SK-N-SH (cell line): ENCODE data around the gene RASSF8. TPM values are rescaled to one million over a fixed set of nuclear protein-coding genes. Genes with fewer than 3 reads are reported as not detected.

Source experiments
- CTCF ChIA-PET: fragments of 300-600, 350-600 bp; formaldehyde crosslinking; extraction: SDS; loops from one replicate; lab custom pipeline; 2021; lab: Yijun Ruan, JAX
- POLR2A ChIA-PET: fragments of 350-600 bp; sonication (Branson Sonifier 250); formaldehyde crosslinking; extraction: SDS; loops from one replicate; lab custom pipeline; 2020; ENCODE audit warnings: antibody characterized with exemption, inconsistent platforms; lab: Yijun Ruan, JAX
- DNase-seq: peaks from one replicate; pipeline ENCODE4 v3.0.0; 2012
- H2AFZ ChIP-seq: fragments of 200-600 bp; sonication (generic); 2 replicates; pipeline ENCODE4 v1.8.1; 2016; ENCODE audit warnings: antibody characterized with exemption, mild to moderate bottlenecking, low read depth
- H3F3A ChIP-seq: fragments of 200-600 bp; sonication (generic); replicated peaks from 2 replicates; pipeline ENCODE3; 2016; ENCODE audit warnings: antibody characterized with exemption, mild to moderate bottlenecking; ENCODE audit not compliant: insufficient read depth
- H3K27ac ChIP-seq, 2 experiments: fragments of 200-500 bp in 1 of 2; fragments of 200-600 bp in 1 of 2; sonication (Bioruptor generic) in 1 of 2; sonication (generic), shearing (Covaris generic) in 1 of 2; 2 replicates each; pipeline versions ENCODE4 v1.5.1 to v1.6.1; 2014 to 2016; ENCODE audit warnings: low read depth in 2 of 2, inconsistent platforms in 1 of 2, low read length in 1 of 2, mild to moderate bottlenecking in 1 of 2, mixed read lengths in 1 of 2
- H3K27me3 ChIP-seq: fragments of 200-600 bp; sonication (generic), shearing (Covaris generic); 2 replicates; pipeline ENCODE4 v1.6.1; 2016; ENCODE audit warnings: mixed run types; ENCODE audit not compliant: insufficient read depth
- H3K36me3 ChIP-seq, 2 experiments: fragments of 200-500 bp in 1 of 2; fragments of 200-600 bp in 1 of 2; sonication (Bioruptor generic) in 1 of 2; sonication (generic) in 1 of 2; replicated peaks in 1 of 2; 2 replicates each; pipeline versions ENCODE3 to v1.5.1; 2014 to 2016; ENCODE audit warnings: low read length in 1 of 2, mild to moderate bottlenecking in 1 of 2; ENCODE audit not compliant: insufficient read depth in 2 of 2, control insufficient read depth in 1 of 2
- H3K4me1 ChIP-seq, 2 experiments: fragments of 200-500 bp in 1 of 2; fragments of 200-600 bp in 1 of 2; sonication (Bioruptor generic) in 1 of 2; sonication (generic), shearing (Covaris generic) in 1 of 2; 2 replicates each; pipeline versions ENCODE4 v1.5.1 to v1.6.1; 2014 to 2016; ENCODE audit warnings: low read depth in 1 of 2, low read length in 1 of 2, mixed run types in 1 of 2; ENCODE audit not compliant: insufficient read depth in 2 of 2, control insufficient read depth in 1 of 2
- H3K4me2 ChIP-seq: fragments of 200-600 bp; sonication (generic), shearing (Covaris generic); 2 replicates; pipeline ENCODE4 v1.6.1; 2017; ENCODE audit warnings: mixed run types
- H3K4me3 ChIP-seq, 2 experiments: fragments of 200-500 bp in 1 of 2; fragments of 200-600 bp in 1 of 2; sonication (Bioruptor generic) in 1 of 2; sonication (generic), shearing (Covaris generic) in 1 of 2; 2 replicates each; pipeline versions ENCODE4 v1.5.1 to v1.8.1; 2014 to 2016; ENCODE audit warnings: low read depth in 2 of 2, inconsistent platforms in 1 of 2, low read length in 1 of 2, mild to moderate bottlenecking in 1 of 2, mixed read lengths in 1 of 2, moderate library complexity in 1 of 2
- H3K79me2 ChIP-seq: fragments of 200-600 bp; sonication (generic); 2 replicates; pipeline ENCODE4 v1.8.1; 2017; ENCODE audit warnings: mild to moderate bottlenecking; ENCODE audit not compliant: insufficient read depth
- H3K9ac ChIP-seq: fragments of 200-600 bp; sonication (generic); 2 replicates; pipeline ENCODE4 v1.6.1; 2017; ENCODE audit warnings: mixed run types
- H3K9me2 ChIP-seq: fragments of 200-600 bp; sonication (generic); 2 replicates; pipeline ENCODE4 v1.6.1; 2017; ENCODE audit warnings: mixed run types
- H3K9me3 ChIP-seq: fragments of 200-600 bp; sonication (generic); 2 replicates; pipeline ENCODE4 v1.6.1; 2017; ENCODE audit warnings: mixed run types, mild to moderate bottlenecking, moderate library complexity
- H4K20me1 ChIP-seq: fragments of 200-600 bp; sonication (generic); 2 replicates; pipeline ENCODE4 v1.6.1; 2017; ENCODE audit warnings: mild to moderate bottlenecking, mixed run types; ENCODE audit not compliant: insufficient read depth
- ELF1 ChIP-seq: IDR thresholded peaks from 2 replicates; pipeline ENCODE4 v1.4.0; 2012
- EZH2phosphoT487 ChIP-seq: fragments of 200-600 bp; sonication (generic); IDR thresholded peaks from 2 replicates; pipeline ENCODE4 v1.6.1; 2017; ENCODE audit warnings: low read depth, mixed run types, mild to moderate bottlenecking, antibody characterized with exemption, moderate library complexity, borderline replicate concordance
- FOSL2 ChIP-seq: IDR thresholded peaks from 2 replicates; pipeline ENCODE4 v1.4.0; 2012; ENCODE audit warnings: low read depth, mild to moderate bottlenecking, moderate library complexity, borderline replicate concordance
- FOXM1 ChIP-seq: IDR thresholded peaks from 2 replicates; pipeline ENCODE4 v1.4.0; 2012; ENCODE audit warnings: low read depth, mild to moderate bottlenecking
- GABPA ChIP-seq: IDR thresholded peaks from 2 replicates; pipeline ENCODE4 v1.4.0; 2012; ENCODE audit warnings: low read depth, mild to moderate bottlenecking
- GATA2 ChIP-seq: sonication (generic); formaldehyde crosslinking; IDR thresholded peaks from 2 replicates; pipeline ENCODE4 v1.5.0; 2020; ENCODE audit warnings: mild to moderate bottlenecking, missing genetic modification reagents
- IRF3 ChIP-seq: fragments of 150-350 bp; IDR thresholded peaks from 2 replicates; pipeline ENCODE4 v1.6.1; 2016; ENCODE audit warnings: mild to moderate bottlenecking, low read depth, low read length
- JUND ChIP-seq: IDR thresholded peaks from 2 replicates; pipeline ENCODE4 v1.4.0; 2012
- MEF2A ChIP-seq: IDR thresholded peaks from 2 replicates; pipeline ENCODE4 v1.4.0; 2012; ENCODE audit warnings: low read depth, borderline replicate concordance
- MXI1 ChIP-seq: IDR thresholded peaks from 2 replicates; pipeline ENCODE4 v1.6.1; 2012; ENCODE audit warnings: mild to moderate bottlenecking, low read depth, low read length, improper control_type of control experiment
- NFIC ChIP-seq: IDR thresholded peaks from 2 replicates; pipeline ENCODE4 v1.4.0; 2012; ENCODE audit warnings: borderline replicate concordance
- NRF1 ChIP-seq: IDR thresholded peaks from 2 replicates; pipeline ENCODE4 v1.6.1; 2012; ENCODE audit warnings: low read depth, mild to moderate bottlenecking, low read length
- PBX3 ChIP-seq: IDR thresholded peaks from 2 replicates; pipeline ENCODE4; 2012
- RCOR1 ChIP-seq: fragments of 150-350 bp; IDR thresholded peaks from 2 replicates; pipeline ENCODE4 v1.6.1; 2017; ENCODE audit warnings: antibody characterized with exemption, low read length
- RFX5 ChIP-seq: IDR thresholded peaks from 2 replicates; pipeline ENCODE4 v1.6.1; 2012; ENCODE audit warnings: mild to moderate bottlenecking, improper control_type of control experiment, low read length
- RXRA ChIP-seq: IDR thresholded peaks from 2 replicates; pipeline ENCODE4 v1.4.0; 2012; ENCODE audit warnings: low read depth, mild to moderate bottlenecking, borderline replicate concordance
- SIN3A ChIP-seq: IDR thresholded peaks from 2 replicates; pipeline ENCODE4 v1.6.1; 2012; ENCODE audit warnings: low read depth, mild to moderate bottlenecking, low read length, moderate library complexity, borderline replicate concordance
- TAF1 ChIP-seq: IDR thresholded peaks from 2 replicates; pipeline ENCODE4 v1.6.1; 2012; ENCODE audit warnings: low read depth, mild to moderate bottlenecking, low read length, moderate library complexity, borderline replicate concordance
- TCF12 ChIP-seq: IDR thresholded peaks from 2 replicates; pipeline ENCODE4 v1.4.0; 2012
- TEAD4 ChIP-seq: IDR thresholded peaks from 2 replicates; pipeline ENCODE4 v1.4.0; 2012; ENCODE audit warnings: mild to moderate bottlenecking, borderline replicate concordance; ENCODE audit not compliant: insufficient read depth
- USF1 ChIP-seq: IDR thresholded peaks from 2 replicates; pipeline ENCODE4 v1.4.0; 2012; ENCODE audit warnings: low read depth, borderline replicate concordance
- USF2 ChIP-seq: fragments of 150-350 bp; IDR thresholded peaks from 2 replicates; pipeline ENCODE4 v1.6.1; 2017; ENCODE audit warnings: antibody characterized with exemption, low read length, low read depth, borderline replicate concordance
- WGBS: methylation state at CpG from one replicate; pipeline ENCODE4 v1.1.6; 2017; ENCODE audit warnings: low lambda C conversion rate; 5-methylcytosine and 5-hydroxymethylcytosine counted together
- polyA plus RNA-seq, 3 experiments: library from polyadenylated mRNA; depleted of rRNA; stranded (reverse); fragments of >200 nt; gene quantifications; 2 replicates each; pipeline ENCODE4 v1.2.3, GENCODE V29; 2012

RASSF8 gene
- polyA plus RNA-seq, 1 of the 3 experiments (the other 2 are of a cell fraction): 15.3 TPM

DNA sequence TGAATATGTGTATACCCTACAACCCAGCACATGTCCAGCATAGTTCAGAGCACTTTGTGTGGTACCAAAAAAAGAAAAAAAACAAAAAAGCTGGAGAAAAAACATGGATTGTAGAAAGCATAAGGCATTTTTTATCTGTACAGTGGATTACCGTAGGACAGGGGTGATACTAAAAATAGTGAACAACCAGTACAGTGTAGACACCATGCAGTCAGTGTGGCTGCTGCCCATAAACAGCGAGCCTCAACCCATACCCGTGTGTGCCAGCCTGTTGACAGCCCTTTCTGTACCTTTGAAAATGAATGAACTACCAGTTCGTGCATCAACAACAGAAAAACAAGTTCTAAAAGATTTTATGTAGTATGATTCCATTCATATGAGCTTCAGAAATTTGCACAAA lies 25.1 kb downstream of the RASSF8 start:
- H3K36me3 ChIP-seq: no peaks in the 10 kb centered on the region
- H3F3A ChIP-seq: no peaks in the 10 kb centered on the region
- 87% methylated on average over 4 of the region's 4 CpGs for WGBS
- H3K4me3 ChIP-seq: no peak overlapping the region
- H3K9me2 ChIP-seq: no peaks in the 10 kb centered on the region
- no peaks in the 10 kb centered on the region for H3K27me3 ChIP-seq
- no peak for TF ChIP-seq RFX5
- TF ChIP-seq EZH2phosphoT487: no peak
- no peak for TF ChIP-seq GABPA
- TF ChIP-seq ELF1: no peak
- TF ChIP-seq JUND: no peak
- no peak for TF ChIP-seq USF1
- no peak for TF ChIP-seq MXI1
- no peak for TF ChIP-seq IRF3
- no peak for TF ChIP-seq NRF1
- TF ChIP-seq FOSL2: no peak
- TF ChIP-seq PBX3: no peak
- H2AFZ ChIP-seq: no peak overlapping the region
- POLR2A ChIA-PET: interaction anchor here (0.6 kb wide), 1 partner anchor 1424 kb away, joined by 3 read pairs; no protein-coding TSS in a partner anchor
- no peak for DNase-seq
- peaks cover 0 to 35% of the 10 kb centered on the region in 2 experiments; a peak in 3 of 4 replicates for H3K4me1 ChIP-seq
- H4K20me1 ChIP-seq: peaks cover 91% of the 10 kb centered on the region
- H3K9ac ChIP-seq: no peak overlapping the region
- CTCF ChIA-PET: no interaction called here
- H3K27ac ChIP-seq: no peak overlapping the region
- peaks cover 100% of the 10 kb centered on the region for H3K79me2 ChIP-seq
- no peak overlapping the region for H3K4me2 ChIP-seq
- H3K9me3 ChIP-seq: no peaks in the 10 kb centered on the region

- Histone ChIP-seq H3K36me3 (no peaks in the 10 kb centered on the region), H3K4me3 (no peak overlapping the region), H3K9me3 (no peaks in the 10 kb centered on the region), H3K79me2 (peaks cover 100% of the 10 kb centered on the region), H3K27me3 (no peaks in the 10 kb centered on the region), H3F3A (no peaks in the 10 kb centered on the region), H3K9ac (no peak overlapping the region), H4K20me1 (peaks cover 85% of the 10 kb centered on the region), H2AFZ (no peak overlapping the region), H3K4me1 (peaks cover 0 to 31% of the 10 kb centered on the region in 2 experiments; a peak in 3 of 4 replicates), H3K9me2 (no peaks in the 10 kb centered on the region), H3K27ac (peak overlapping the region in 1 of 2 experiments; percentile 68; a peak in 2 of 4 replicates), H3K4me2 (no peak overlapping the region)
- ChIA-PET POLR2A (no interaction called here), CTCF (interaction anchor here (0.9 to 1.2 kb wide), 3 partner anchors 9 to 717 kb away, joined by 3 read pairs; no protein-coding TSS in a partner anchor)
- no peak for DNase-seq
- 95% methylated on average over 2 of the region's 2 CpGs for WGBS
- TF ChIP-seq GATA2 (CRISPR knock-in tag) (no peak), EZH2phosphoT487 (no peak), TAF1 (no peak), TEAD4 (no peak), FOXM1 (no peak), RXRA (no peak), NRF1 (no peak), RCOR1 (no peak), NFIC (no peak), SIN3A (no peak), MXI1 (no peak), IRF3 (no peak), MEF2A (no peak), TCF12 (no peak), USF2 (no peak)
Observed at GRCh38 chr12:25984759-25985158, 26.3 kb downstream of the RASSF8 start.
